ENCODE measurements around the gene BTG2. TPM values are rescaled to one million over a fixed set of nuclear protein-coding genes. Genes with fewer than 3 reads are reported as not detected.

Gene BTG2
- total RNA-seq, 2 donors from 2014 or later = 91.3 to 340 TPM

DNA sequence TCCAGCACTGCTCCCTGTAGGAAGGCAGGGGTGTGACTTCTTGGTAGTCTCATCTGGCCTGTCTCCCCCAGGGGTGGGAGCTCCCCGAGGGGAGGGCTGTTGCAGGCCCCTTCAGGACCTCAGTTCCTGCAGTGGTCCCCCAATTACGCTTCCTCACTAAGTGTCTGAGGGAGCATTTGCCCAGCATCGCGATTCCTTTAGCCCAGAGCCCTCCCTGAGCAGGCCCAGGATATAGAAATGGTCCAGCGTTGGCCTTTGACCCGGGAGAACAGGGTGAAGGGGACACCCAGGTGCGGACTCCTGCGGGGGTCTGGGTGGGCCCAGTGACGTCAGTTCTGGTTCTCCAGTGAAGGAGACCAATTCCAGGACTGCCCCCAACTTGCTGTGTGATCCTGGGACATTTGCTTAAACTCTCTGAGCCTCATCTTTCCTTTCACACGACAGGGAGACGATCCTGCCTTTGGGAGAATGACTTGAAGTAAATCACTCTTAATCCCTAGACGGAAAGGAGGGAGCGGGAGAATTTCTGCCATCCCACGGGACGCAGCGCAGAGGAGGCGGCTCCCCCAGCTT lies 32.6 kb upstream of the BTG2 start:
- H3K4me3 Mint-ChIP-seq = peak overlapping the region; percentile 78
- no peaks in the 10 kb centered on the region for H3K36me3 Mint-ChIP-seq (ENCODE audit: low read depth)
- H3K27me3 Mint-ChIP-seq = no peaks in the 10 kb centered on the region
- peaks cover 18% of the 10 kb centered on the region for H3K4me1 Mint-ChIP-seq
- H3K27ac Mint-ChIP-seq = peak overlapping the region; percentile 67
- ATAC-seq (replicated peaks) = no peak
- H3K9me3 Mint-ChIP-seq = no peaks in the 10 kb centered on the region

GRCh38 chr1:203273206-203273868 lies 32.0 kb upstream of the BTG2 start:
- H3K27me3 Mint-ChIP-seq = no peaks in the 10 kb centered on the region
- peak overlapping the region; percentile 78 for H3K4me3 Mint-ChIP-seq
- peaks cover 19% of the 10 kb centered on the region for H3K4me1 Mint-ChIP-seq
- no peaks in the 10 kb centered on the region for H3K36me3 Mint-ChIP-seq (ENCODE audit: low read depth)
- H3K27ac Mint-ChIP-seq = peak overlapping the region; percentile 67
- no peaks in the 10 kb centered on the region for H3K9me3 Mint-ChIP-seq
- ATAC-seq (replicated peaks) = peak; percentile 91

DNA sequence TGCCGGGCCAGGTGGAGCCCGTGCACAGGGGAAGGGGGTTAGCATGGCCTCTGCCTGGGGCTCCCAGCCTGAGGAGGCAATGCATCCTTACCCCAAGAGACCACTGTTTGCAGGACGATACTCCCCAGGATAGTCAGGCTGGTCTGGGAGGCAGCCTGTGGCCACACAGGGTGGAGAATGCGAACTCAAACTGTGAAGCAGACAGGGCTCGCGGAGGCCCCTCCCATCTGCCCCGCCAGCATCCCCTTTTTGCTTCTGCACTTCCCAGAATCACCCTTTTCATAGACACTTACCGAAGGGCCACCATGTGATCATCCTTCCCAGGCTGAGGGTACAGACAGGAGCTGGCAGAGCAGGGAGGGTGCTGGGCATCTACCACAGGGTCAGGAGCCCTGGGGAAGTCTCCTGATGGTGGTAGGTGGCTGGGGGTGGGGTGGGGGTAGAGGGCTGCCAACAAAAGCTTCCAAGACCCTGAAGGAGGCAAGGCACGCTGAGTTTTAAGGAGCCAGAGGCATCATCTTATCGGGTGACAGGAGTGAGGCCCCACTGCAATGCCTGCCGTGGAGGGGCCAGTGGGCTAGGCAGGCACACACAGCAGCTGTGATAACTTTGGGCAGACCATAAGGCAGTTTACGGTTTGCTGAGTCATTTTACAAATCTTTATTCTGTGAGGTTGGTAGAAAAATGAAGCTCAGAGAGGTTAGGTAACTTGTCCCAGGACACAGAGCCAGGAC lies 31.3 kb upstream of the BTG2 start:
- ATAC-seq (replicated peaks) = no peak
- no peaks in the 10 kb centered on the region for H3K27me3 Mint-ChIP-seq
- no peaks in the 10 kb centered on the region for H3K9me3 Mint-ChIP-seq
- peak overlapping the region; percentile 67 for H3K27ac Mint-ChIP-seq
- H3K36me3 Mint-ChIP-seq (ENCODE audit: low read depth) = no peaks in the 10 kb centered on the region
- H3K4me1 Mint-ChIP-seq = peaks cover 24% of the 10 kb centered on the region
- peak overlapping the region; percentile 78 for H3K4me3 Mint-ChIP-seq

- ATAC-seq (replicated peaks) = peak; percentile 13
- no peaks in the 10 kb centered on the region for H3K9me3 Mint-ChIP-seq
- peak overlapping the region; percentile 67 for H3K27ac Mint-ChIP-seq
- H3K4me3 Mint-ChIP-seq = peak overlapping the region; percentile 78
- H3K36me3 Mint-ChIP-seq (ENCODE audit: low read depth) = no peaks in the 10 kb centered on the region
- H3K4me1 Mint-ChIP-seq = peaks cover 28% of the 10 kb centered on the region
- H3K27me3 Mint-ChIP-seq = no peaks in the 10 kb centered on the region
Measured at GRCh38 chr1:203274603-203275381, 30.5 kb upstream of the BTG2 start.

DNA sequence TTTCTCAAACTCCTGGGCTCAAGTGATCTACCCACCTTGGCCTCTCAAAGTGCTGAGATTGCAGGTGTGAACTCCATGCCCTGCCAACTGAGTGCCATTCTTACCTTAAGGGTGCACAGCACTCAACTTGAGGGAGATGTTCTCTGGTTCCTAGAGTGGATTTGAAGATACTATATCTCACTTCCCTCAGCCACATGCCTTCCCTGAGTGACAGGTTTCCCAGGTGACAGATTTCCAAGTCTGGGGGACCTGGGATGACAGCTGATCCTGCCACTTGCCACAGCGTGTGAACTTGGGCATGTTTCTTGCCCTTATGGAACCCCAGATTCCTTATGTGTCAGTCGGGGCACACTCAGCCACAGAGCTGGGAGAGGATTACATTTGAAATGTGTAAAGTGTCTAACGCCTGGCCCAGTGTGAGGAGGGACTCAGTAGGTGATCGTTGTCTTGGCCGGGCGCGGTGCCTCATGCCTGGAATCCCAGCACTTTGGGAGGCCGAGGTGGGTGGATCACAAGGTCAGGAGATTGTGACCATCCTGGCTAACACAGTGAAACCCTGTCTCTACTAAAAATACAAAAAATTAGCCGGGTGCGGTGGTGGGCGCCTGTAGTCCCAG lies 29.6 kb upstream of the BTG2 start:
- peak overlapping the region; percentile 22 for H3K27ac Mint-ChIP-seq
- peaks cover 32% of the 10 kb centered on the region for H3K4me1 Mint-ChIP-seq
- no peak for ATAC-seq (replicated peaks)
- H3K9me3 Mint-ChIP-seq = no peaks in the 10 kb centered on the region
- no peaks in the 10 kb centered on the region for H3K36me3 Mint-ChIP-seq (ENCODE audit: low read depth)
- H3K27me3 Mint-ChIP-seq = no peaks in the 10 kb centered on the region
- H3K4me3 Mint-ChIP-seq = peak overlapping the region; percentile 78

- H3K4me3 Mint-ChIP-seq = no peak overlapping the region
- peak overlapping the region; percentile 81 for H3K27ac Mint-ChIP-seq
Measured at GRCh38 chr1:203276408-203276807, 28.9 kb upstream of the BTG2 start.

GRCh38 chr1:203276916-203277545 lies 28.3 kb upstream of the BTG2 start:
- no peak for ATAC-seq (replicated peaks)
- Mint-ChIP-seq H3K27ac (peak overlapping the region; percentile 81), H3K4me1 (peaks cover 27% of the 10 kb centered on the region), H3K27me3 (no peaks in the 10 kb centered on the region), H3K9me3 (no peaks in the 10 kb centered on the region), H3K4me3 (peak overlapping the region; percentile 63), H3K36me3 (ENCODE audit: low read depth) (no peaks in the 10 kb centered on the region)

More at GRCh38 chr1:203276408-203276807, 28.9 kb upstream of the BTG2 start:
- Mint-ChIP-seq H3K27me3 (no peaks in the 10 kb centered on the region), H3K9me3 (no peaks in the 10 kb centered on the region), H3K4me1 (peaks cover 26% of the 10 kb centered on the region), H3K36me3 (ENCODE audit: low read depth) (no peaks in the 10 kb centered on the region)
- ATAC-seq (replicated peaks) = no peak

DNA sequence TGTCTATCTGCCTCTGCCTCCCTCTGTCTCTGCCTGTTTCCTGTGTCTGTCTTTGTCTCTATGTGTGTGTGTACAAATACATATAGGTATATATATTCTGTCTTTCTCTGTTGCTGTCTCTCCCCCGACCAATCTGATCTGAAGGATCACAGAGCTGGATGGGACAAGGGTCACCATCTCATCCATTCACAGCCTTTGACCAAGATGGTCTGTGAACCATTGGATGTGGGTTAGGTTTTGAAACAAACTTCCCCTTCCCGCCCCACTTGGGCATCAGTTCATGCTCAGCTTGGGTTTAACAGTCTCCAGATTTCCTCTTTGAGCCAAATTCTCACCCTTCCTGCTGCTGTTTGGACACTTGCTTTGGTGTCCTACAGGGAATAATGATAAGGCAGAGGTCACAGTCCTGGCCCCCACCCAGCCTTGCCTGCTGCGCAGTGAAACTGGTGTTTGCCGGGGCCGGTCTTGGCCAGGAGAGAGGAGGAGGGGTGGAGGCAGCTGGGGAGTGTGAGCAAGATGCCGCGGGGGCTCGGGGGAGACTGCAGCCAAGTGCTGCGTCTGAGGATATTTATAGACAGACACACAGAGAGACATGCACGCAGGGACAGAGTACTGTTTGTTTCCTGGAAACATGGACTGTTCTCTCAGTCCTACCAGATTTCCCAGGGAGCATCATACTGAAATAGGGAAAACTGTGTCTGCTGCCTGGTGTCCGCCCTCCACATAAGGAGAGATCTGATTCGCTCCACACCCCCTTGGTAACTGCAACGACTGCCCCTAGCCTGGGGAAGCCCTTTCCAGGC lies 27.0 kb upstream of the BTG2 start:
- ATAC-seq (replicated peaks) = no peak
- Mint-ChIP-seq H3K27ac (peak overlapping the region; percentile 81), H3K4me3 (peak overlapping the region; percentile 63), H3K36me3 (ENCODE audit: low read depth) (no peaks in the 10 kb centered on the region), H3K27me3 (no peaks in the 10 kb centered on the region), H3K4me1 (peaks cover 29% of the 10 kb centered on the region), H3K9me3 (no peaks in the 10 kb centered on the region)

GRCh38 chr1:203278885-203279406 lies 26.4 kb upstream of the BTG2 start:
- Mint-ChIP-seq H3K36me3 (ENCODE audit: low read depth) (no peaks in the 10 kb centered on the region), H3K4me3 (peak overlapping the region; percentile 63), H3K27me3 (no peaks in the 10 kb centered on the region), H3K27ac (peak overlapping the region; percentile 81), H3K4me1 (peaks cover 29% of the 10 kb centered on the region), H3K9me3 (no peaks in the 10 kb centered on the region)
- no peak for ATAC-seq (replicated peaks)

DNA sequence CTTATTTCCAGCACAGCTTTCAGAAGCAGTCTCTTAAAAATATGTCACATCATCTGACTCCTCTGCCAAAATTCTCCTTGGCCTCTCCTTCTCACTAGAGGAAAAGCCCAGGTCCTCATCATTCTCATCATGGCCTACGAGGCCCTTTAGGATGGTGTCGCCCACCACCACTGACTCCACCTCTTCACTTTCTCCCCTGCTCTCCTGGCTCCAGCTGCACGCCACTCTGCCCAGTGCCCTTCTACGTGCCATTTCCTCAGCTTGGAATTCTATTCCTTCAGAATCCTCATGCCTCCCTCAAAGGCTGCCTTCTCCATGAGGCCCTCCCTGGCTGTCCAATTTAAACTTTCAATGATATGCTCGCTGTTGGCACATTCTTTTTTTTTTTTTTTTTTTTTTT lies 25.3 kb upstream of the BTG2 start:
- Mint-ChIP-seq H3K27ac (peak overlapping the region; percentile 70), H3K4me1 (peaks cover 25% of the 10 kb centered on the region), H3K9me3 (no peaks in the 10 kb centered on the region), H3K4me3 (no peak overlapping the region), H3K36me3 (ENCODE audit: low read depth) (no peaks in the 10 kb centered on the region), H3K27me3 (no peaks in the 10 kb centered on the region)
- no peak for ATAC-seq (replicated peaks)

- H3K4me3 Mint-ChIP-seq = no peak overlapping the region
- no peak for ATAC-seq (replicated peaks)
- no peaks in the 10 kb centered on the region for H3K9me3 Mint-ChIP-seq
- peaks cover 25% of the 10 kb centered on the region for H3K4me1 Mint-ChIP-seq
- no peaks in the 10 kb centered on the region for H3K27me3 Mint-ChIP-seq
- H3K36me3 Mint-ChIP-seq (ENCODE audit: low read depth) = no peaks in the 10 kb centered on the region
- H3K27ac Mint-ChIP-seq = no peak overlapping the region
Measured at GRCh38 chr1:203281033-203281432, 24.3 kb upstream of the BTG2 start.

DNA sequence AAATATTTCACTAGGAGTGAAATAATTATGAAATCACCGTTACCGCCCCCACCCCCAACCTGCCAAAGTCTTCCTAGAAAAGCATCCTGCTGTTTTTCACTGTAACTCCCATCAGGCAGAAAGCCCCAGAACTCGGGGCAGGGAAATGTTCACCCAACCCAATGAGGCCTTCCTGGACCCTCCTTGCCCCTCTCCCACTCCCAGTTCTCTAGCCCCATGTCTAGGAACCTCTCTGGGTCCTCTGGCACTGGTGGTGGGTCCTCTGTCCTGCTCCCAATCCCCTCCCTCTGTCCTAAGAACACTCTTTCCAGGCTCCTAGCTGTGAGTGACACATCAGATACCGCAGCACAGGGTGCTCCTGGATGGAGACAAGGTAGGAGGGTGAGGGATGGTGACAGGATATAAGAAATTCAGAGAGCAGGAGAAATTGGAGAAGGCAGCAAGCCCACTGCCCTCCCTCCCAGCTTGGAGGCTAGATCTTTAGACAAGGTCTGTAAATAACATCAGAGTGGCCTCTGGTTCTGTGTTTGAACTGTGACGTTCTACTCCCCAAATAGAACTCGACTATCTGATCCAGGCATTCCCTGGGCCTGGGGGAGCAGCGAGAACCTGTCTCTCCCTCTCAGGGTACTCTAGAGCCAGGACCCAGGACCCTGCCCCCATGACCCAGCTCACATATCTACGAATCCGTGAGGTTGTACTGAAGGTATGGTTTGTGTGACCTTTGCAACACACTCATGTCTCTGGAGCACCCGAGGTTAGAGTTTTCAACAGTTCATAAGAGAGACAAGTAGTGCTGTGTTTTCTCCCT lies 23.3 kb upstream of the BTG2 start:
- Mint-ChIP-seq H3K27me3 (no peaks in the 10 kb centered on the region), H3K36me3 (ENCODE audit: low read depth) (no peaks in the 10 kb centered on the region), H3K4me3 (no peak overlapping the region), H3K4me1 (peaks cover 36% of the 10 kb centered on the region), H3K9me3 (no peaks in the 10 kb centered on the region), H3K27ac (peak overlapping the region; percentile 72)
- no peak for ATAC-seq (replicated peaks)
